Measurements from ENCODE around the gene GP1BA. TPM values are rescaled to one million over a fixed set of nuclear protein-coding genes. Genes with fewer than 3 reads are reported as not detected.

Gene GP1BA
- total and polyA plus RNA-seq, 4 donors, result 0.03 to 2.3 (median 0.18) TPM; not detected in 1

- Histone ChIP-seq H3K9ac (ENCODE audit: low read depth in 1 of 2, low read length in 2 of 2) (peak overlapping the region; percentile 59 to 84), H3K27ac (ENCODE audit: low read depth in 1 of 2, low read length in 2 of 2) (peak overlapping the region; percentile 97 to 99), H3K36me3 (ENCODE audit: control insufficient read depth in 4 of 4, insufficient read depth in 3 of 4, low read depth in 1 of 4, low read length in 3 of 4) (peaks cover 0 to 5% (median 0%) of the 10 kb centered on the region in 4 donors), H3K9me3 (ENCODE audit: control insufficient read depth in 4 of 4, low read length in 3 of 4) (no peaks in the 10 kb centered on the region), H3K4me1 (ENCODE audit: control insufficient read depth in 4 of 4, insufficient read depth in 4 of 4, low read length in 3 of 4) (peaks cover 7 to 42% (median 29%) of the 10 kb centered on the region in 4 donors), H3K27me3 (ENCODE audit: control insufficient read depth in 4 of 4, insufficient read depth in 4 of 4, low read length in 3 of 4) (no peaks in the 10 kb centered on the region), H3K4me3 (ENCODE audit: low read depth in 1 of 3, low read length in 3 of 3) (peak overlapping the region; percentile 74 to 98 (median 97))
- WGBS, result under 1% methylated on average over 42 of the region's 42 CpGs
- peak; percentile 90 for TF ChIP-seq NR2F2 (IDR thresholded peaks at IDR 0.05)
- TF ChIP-seq, protein P1, sequence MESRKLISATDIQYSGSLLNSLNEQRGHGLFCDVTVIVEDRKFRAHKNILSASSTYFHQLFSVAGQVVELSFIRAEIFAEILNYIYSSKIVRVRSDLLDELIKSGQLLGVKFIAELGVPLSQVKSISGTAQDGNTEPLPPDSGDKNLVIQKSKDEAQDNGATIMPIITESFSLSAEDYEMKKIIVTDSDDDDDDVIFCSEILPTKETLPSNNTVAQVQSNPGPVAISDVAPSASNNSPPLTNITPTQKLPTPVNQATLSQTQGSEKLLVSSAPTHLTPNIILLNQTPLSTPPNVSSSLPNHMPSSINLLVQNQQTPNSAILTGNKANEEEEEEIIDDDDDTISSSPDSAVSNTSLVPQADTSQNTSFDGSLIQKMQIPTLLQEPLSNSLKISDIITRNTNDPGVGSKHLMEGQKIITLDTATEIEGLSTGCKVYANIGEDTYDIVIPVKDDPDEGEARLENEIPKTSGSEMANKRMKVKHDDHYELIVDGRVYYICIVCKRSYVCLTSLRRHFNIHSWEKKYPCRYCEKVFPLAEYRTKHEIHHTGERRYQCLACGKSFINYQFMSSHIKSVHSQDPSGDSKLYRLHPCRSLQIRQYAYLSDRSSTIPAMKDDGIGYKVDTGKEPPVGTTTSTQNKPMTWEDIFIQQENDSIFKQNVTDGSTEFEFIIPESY (IDR thresholded peaks at IDR 0.05), result no peak
- peak in 1 of 2 donors; percentile 16 for TF ChIP-seq HNF4A (conservative IDR thresholded peaks at IDR 0.05)
- TF ChIP-seq FOXA1 (IDR thresholded peaks at IDR 0.05), result no peak
- TF ChIP-seq, protein P2, sequence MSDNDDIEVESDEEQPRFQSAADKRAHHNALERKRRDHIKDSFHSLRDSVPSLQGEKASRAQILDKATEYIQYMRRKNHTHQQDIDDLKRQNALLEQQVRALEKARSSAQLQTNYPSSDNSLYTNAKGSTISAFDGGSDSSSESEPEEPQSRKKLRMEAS (IDR thresholded peaks at IDR 0.05), result peak; percentile 22
- TF ChIP-seq JUND (IDR thresholded peaks at IDR 0.05), result peak in 1 of 2 donors; percentile 37
- TF ChIP-seq, protein P3, sequence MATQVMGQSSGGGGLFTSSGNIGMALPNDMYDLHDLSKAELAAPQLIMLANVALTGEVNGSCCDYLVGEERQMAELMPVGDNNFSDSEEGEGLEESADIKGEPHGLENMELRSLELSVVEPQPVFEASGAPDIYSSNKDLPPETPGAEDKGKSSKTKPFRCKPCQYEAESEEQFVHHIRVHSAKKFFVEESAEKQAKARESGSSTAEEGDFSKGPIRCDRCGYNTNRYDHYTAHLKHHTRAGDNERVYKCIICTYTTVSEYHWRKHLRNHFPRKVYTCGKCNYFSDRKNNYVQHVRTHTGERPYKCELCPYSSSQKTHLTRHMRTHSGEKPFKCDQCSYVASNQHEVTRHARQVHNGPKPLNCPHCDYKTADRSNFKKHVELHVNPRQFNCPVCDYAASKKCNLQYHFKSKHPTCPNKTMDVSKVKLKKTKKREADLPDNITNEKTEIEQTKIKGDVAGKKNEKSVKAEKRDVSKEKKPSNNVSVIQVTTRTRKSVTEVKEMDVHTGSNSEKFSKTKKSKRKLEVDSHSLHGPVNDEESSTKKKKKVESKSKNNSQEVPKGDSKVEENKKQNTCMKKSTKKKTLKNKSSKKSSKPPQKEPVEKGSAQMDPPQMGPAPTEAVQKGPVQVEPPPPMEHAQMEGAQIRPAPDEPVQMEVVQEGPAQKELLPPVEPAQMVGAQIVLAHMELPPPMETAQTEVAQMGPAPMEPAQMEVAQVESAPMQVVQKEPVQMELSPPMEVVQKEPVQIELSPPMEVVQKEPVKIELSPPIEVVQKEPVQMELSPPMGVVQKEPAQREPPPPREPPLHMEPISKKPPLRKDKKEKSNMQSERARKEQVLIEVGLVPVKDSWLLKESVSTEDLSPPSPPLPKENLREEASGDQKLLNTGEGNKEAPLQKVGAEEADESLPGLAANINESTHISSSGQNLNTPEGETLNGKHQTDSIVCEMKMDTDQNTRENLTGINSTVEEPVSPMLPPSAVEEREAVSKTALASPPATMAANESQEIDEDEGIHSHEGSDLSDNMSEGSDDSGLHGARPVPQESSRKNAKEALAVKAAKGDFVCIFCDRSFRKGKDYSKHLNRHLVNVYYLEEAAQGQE (IDR thresholded peaks at IDR 0.05), result no peak
- peak; percentile 38 for TF ChIP-seq TAF1 (conservative IDR thresholded peaks at IDR 0.05)
- TF ChIP-seq CTCF (IDR thresholded peaks at IDR 0.05; ENCODE audit: low read depth, low read length, missing input control), result peak; percentile 3
- TF ChIP-seq YY1 (IDR thresholded peaks at IDR 0.05), result no peak
- peak; percentile 46 to 54 for TF ChIP-seq RXRA (IDR thresholded peaks at IDR 0.05)
- TF ChIP-seq HNF4G (IDR thresholded peaks at IDR 0.05), result no peak
- peak in 1 of 2 donors; percentile 63 for TF ChIP-seq RAD21 (IDR thresholded peaks at IDR 0.05)
- peak; percentile 99 for TF ChIP-seq SP1 (IDR thresholded peaks at IDR 0.05)
- TF ChIP-seq EGR1 (IDR thresholded peaks at IDR 0.05; ENCODE audit: low read depth in 2 of 2), result no peak
- peak in 1 of 2 donors; percentile 70 for TF ChIP-seq GABPA (IDR thresholded peaks at IDR 0.05 in 1 of 2, conservative IDR thresholded peaks at IDR 0.05 in 1 of 2)
- TF ChIP-seq, protein P4, sequence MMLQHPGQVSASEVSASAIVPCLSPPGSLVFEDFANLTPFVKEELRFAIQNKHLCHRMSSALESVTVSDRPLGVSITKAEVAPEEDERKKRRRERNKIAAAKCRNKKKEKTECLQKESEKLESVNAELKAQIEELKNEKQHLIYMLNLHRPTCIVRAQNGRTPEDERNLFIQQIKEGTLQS (IDR thresholded peaks at IDR 0.05), result no peak
- TF ChIP-seq FOXA2 (IDR thresholded peaks at IDR 0.05), result no peak
- DNase-seq (ENCODE audit: low spot score), result peak; percentile 95
These were observed 34.9 kb downstream of the GP1BA start for GRCh38 chr17:4966844-4967538.
